Caco-2 (cell line): Measurements from ENCODE around the gene PIBF1. TPM values are rescaled to one million over a fixed set of nuclear protein-coding genes. Genes with fewer than 3 reads are reported as not detected.
"Not testable (repeated sequence)": the region's sequence is repeated elsewhere in the genome, so short reads cannot be mapped to it uniquely, and the experiment has no call there.

ENCODE experiments used
- BruUV-seq: library from RNA; stranded (reverse); fragments of 400-500 nt; replicated peaks from 2 replicates; lab custom pipeline; 2021; lab: Mats Ljungman, UMichigan
- CTCF ChIA-PET: fragments of 300-600 bp; sonication (Branson Sonifier 250); formaldehyde crosslinking; loops from one replicate; lab custom pipeline; 2022; ENCODE audit warnings: antibody characterized with exemption; lab: Charles Lee
- POLR2A ChIA-PET: fragments of 300-600 bp; sonication (Branson Sonifier 250); formaldehyde crosslinking; loops from one replicate; lab custom pipeline; 2022; ENCODE audit warnings: antibody characterized with exemption; lab: Charles Lee
- DNase-seq, 2 experiments: peaks; one replicate each; pipeline versions ENCODE4 v3.0.0 to v3.0.0-alpha.2; 2020 to 2022
- H3K27me3 ChIP-seq: replicated peaks from 2 replicates; pipeline ENCODE4 v1.6.0; 2011; ENCODE audit warnings: low read length; ENCODE audit not compliant: control insufficient read depth, insufficient read depth
- H3K36me3 ChIP-seq: 2 replicates; pipeline ENCODE4 v1.5.1; 2011; ENCODE audit warnings: low read length; ENCODE audit not compliant: control insufficient read depth, insufficient read depth
- H3K4me1 ChIP-seq: fragments of 250-450 bp; sonication (Bioruptor Pico); 2 replicates; pipeline ENCODE4 v1.5.1; 2020; ENCODE audit warnings: mild to moderate bottlenecking
- H3K4me3 ChIP-seq: 2 replicates; pipeline ENCODE4 v1.5.1; 2011; ENCODE audit warnings: low read depth, mild to moderate bottlenecking, control low read depth, low read length
- H3K9me3 ChIP-seq: fragments of 250-450 bp; sonication (Bioruptor Pico); 2 replicates; pipeline ENCODE4 v1.5.1; 2020; ENCODE audit warnings: mild to moderate bottlenecking, moderate library complexity
- H3K27ac Mint-ChIP-seq: one replicate; pipeline ENCODE4 v1.8.0; 2022; ENCODE audit warnings: mixed read lengths; ENCODE audit not compliant: unreplicated experiment
- H3K27me3 Mint-ChIP-seq: one replicate; pipeline ENCODE4 v1.8.0; 2022; ENCODE audit warnings: mixed read lengths; ENCODE audit not compliant: insufficient read depth, unreplicated experiment
- H3K36me3 Mint-ChIP-seq: one replicate; pipeline ENCODE4 v1.8.0; 2022; ENCODE audit warnings: mild to moderate bottlenecking, mixed read lengths; ENCODE audit not compliant: insufficient read depth, unreplicated experiment
- H3K4me1 Mint-ChIP-seq: one replicate; pipeline ENCODE4 v1.8.0; 2022; ENCODE audit warnings: low read depth, mixed read lengths; ENCODE audit not compliant: unreplicated experiment
- H3K4me3 Mint-ChIP-seq: one replicate; pipeline ENCODE4 v1.8.0; 2022; ENCODE audit warnings: mild to moderate bottlenecking, moderate library complexity, mixed read lengths; ENCODE audit not compliant: unreplicated experiment
- H3K9me3 Mint-ChIP-seq: one replicate; pipeline ENCODE4 v1.8.0; 2022; ENCODE audit warnings: mixed read lengths; ENCODE audit not compliant: unreplicated experiment
- intact Hi-C: fragments of 100-400 bp; cut with micrococcal nuclease; formaldehyde crosslinking; loops from one replicate; pipeline ENCODE4 v1.10.0; 2022; ENCODE audit not compliant: unreplicated experiment
- total RNA-seq: library from RNA; stranded (reverse); gene quantifications from 2 replicates; pipeline ENCODE4 v1.2.3, GENCODE V29; 2022
- TF ChIP-seq, protein P1 (sequence below), 2 experiments: fragments of 200-600 bp in 1 of 2; IDR thresholded peaks; 1 replicate in 1 of 2; 2 replicates in 1 of 2; pipeline versions ENCODE4 v1.5.1 to v1.8.0; 2011 to 2022; ENCODE audit warnings: antibody characterized with exemption in 1 of 2, control low read depth in 1 of 2, inconsistent platforms in 1 of 2, low read depth in 1 of 2, low read length in 1 of 2, mild to moderate bottlenecking in 1 of 2, moderate library complexity in 1 of 2; ENCODE audit not compliant: insufficient read depth in 1 of 2, severe bottlenecking in 1 of 2, unreplicated experiment in 1 of 2

The PIBF1 gene
- total RNA-seq, 1 experiment from 2014 or later = 13.4 TPM

DNA sequence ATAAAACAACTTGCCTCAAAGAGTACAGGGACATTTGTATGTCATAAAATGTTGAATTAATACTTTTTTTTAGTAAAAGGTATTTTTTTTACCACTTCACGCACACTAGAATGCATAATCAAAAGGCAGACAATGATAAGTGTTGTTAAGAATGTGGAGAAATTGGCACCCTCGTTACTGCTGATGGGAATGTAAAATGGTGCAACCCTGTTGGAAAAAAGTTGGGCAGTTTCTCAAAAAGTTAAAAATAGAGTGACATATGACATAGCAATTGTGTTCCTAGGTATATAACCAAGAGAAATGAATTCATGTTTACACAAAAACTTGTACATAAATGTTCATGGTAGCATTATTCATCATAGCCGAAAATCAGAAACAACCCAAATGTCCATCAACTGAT is 109.5 kb downstream of the PIBF1 start:
- Mint-ChIP-seq H3K9me3 (peaks cover 6% of the 10 kb centered on the region), H3K4me3 (no peak overlapping the region), H3K4me1 (no peaks in the 10 kb centered on the region), H3K27ac (no peak overlapping the region), H3K27me3 (no peaks in the 10 kb centered on the region), H3K36me3 (peaks cover 7% of the 10 kb centered on the region)
- TF ChIP-seq, protein P1, sequence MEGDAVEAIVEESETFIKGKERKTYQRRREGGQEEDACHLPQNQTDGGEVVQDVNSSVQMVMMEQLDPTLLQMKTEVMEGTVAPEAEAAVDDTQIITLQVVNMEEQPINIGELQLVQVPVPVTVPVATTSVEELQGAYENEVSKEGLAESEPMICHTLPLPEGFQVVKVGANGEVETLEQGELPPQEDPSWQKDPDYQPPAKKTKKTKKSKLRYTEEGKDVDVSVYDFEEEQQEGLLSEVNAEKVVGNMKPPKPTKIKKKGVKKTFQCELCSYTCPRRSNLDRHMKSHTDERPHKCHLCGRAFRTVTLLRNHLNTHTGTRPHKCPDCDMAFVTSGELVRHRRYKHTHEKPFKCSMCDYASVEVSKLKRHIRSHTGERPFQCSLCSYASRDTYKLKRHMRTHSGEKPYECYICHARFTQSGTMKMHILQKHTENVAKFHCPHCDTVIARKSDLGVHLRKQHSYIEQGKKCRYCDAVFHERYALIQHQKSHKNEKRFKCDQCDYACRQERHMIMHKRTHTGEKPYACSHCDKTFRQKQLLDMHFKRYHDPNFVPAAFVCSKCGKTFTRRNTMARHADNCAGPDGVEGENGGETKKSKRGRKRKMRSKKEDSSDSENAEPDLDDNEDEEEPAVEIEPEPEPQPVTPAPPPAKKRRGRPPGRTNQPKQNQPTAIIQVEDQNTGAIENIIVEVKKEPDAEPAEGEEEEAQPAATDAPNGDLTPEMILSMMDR (IDR thresholded peaks at IDR 0.05; ENCODE audit: insufficient read depth in 1 of 2, low read depth in 1 of 2, low read length in 1 of 2, severe bottlenecking in 1 of 2, unreplicated experiment in 1 of 2) = no peak
- no peak overlapping the region for H3K4me3 ChIP-seq
- H3K36me3 ChIP-seq = peaks cover 2% of the 10 kb centered on the region; the same call in 1 of the 2 replicates
- no peaks in the 10 kb centered on the region for H3K9me3 ChIP-seq
- no peaks in the 10 kb centered on the region for H3K27me3 ChIP-seq
- DNase-seq = no peak
- BruUV-seq = no TSS peak
- ChIA-PET CTCF (no interaction called here), POLR2A (no interaction called here)
- intact Hi-C loops = no loop called here
- no peaks in the 10 kb centered on the region for H3K4me1 ChIP-seq

DNA sequence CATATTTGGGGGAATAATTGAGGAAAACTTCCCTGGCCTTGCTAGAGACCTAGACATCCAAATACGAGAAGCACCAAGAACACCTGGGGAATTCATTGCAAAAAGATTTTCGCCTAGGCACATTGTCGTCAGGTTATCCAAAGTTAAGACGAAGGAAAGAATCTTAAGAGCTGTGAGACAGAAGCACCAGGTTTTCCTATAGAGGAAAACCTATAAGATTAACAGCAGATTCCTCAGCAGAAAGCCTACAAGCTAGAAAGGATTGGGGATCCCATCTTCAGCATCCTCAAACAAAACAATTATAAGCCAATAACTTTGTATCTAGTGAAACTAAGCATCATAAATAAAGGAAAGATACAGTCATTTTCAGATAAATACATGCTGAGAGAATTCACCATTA is 114.9 kb downstream of the PIBF1 start:
- no peak overlapping the region for H3K4me3 ChIP-seq
- POLR2A ChIA-PET = no interaction called here
- Mint-ChIP-seq H3K4me3 (no peak overlapping the region), H3K36me3 (peaks cover 27% of the 10 kb centered on the region), H3K9me3 (peaks cover 42% of the 10 kb centered on the region), H3K27me3 (no peaks in the 10 kb centered on the region), H3K4me1 (no peaks in the 10 kb centered on the region), H3K27ac (no peak overlapping the region)
- intact Hi-C loops = no loop called here
- TF ChIP-seq, protein P1 (IDR thresholded peaks at IDR 0.05; ENCODE audit: insufficient read depth in 1 of 2, low read depth in 1 of 2, low read length in 1 of 2, severe bottlenecking in 1 of 2, unreplicated experiment in 1 of 2) = no peak
- DNase-seq = no peak
- peaks cover 2% of the 10 kb centered on the region; the same call in 1 of the 2 replicates for H3K36me3 ChIP-seq
- H3K9me3 ChIP-seq = no peaks in the 10 kb centered on the region
- CTCF ChIA-PET = no interaction called here
- no TSS peak for BruUV-seq
- no peaks in the 10 kb centered on the region for H3K27me3 ChIP-seq
- H3K4me1 ChIP-seq = no peaks in the 10 kb centered on the region

DNA sequence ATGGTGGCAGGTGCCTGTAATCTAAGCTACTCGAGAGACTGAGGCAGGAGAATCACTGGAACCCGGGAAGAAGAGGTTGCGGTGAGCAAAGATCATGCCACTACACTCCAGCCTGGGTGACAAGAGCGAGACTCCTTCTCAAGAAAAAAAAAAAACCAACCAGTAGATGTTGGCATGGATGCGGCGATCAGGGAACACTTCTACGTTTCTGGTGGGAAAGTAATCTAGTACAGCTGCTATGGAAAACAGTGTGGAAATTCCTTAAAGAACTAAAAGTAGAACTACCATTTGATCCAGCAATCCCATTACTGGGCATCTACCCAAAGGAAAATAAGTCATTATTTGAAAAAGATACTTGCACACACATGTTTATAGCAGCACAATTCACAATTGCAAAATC is 119.6 kb downstream of the PIBF1 start:
- POLR2A ChIA-PET, H3K4me3 ChIP-seq, H3K27me3 ChIP-seq, H3K27me3 Mint-ChIP-seq, intact Hi-C loops, H3K4me1 ChIP-seq, H3K36me3 ChIP-seq, H3K4me1 Mint-ChIP-seq, BruUV-seq, DNase-seq, H3K9me3 ChIP-seq, H3K27ac Mint-ChIP-seq, CTCF ChIA-PET, H3K4me3 Mint-ChIP-seq: not testable (repeated sequence)
- Mint-ChIP-seq H3K36me3 (peaks cover 18% of the 10 kb centered on the region), H3K9me3 (peaks cover 35% of the 10 kb centered on the region)

DNA sequence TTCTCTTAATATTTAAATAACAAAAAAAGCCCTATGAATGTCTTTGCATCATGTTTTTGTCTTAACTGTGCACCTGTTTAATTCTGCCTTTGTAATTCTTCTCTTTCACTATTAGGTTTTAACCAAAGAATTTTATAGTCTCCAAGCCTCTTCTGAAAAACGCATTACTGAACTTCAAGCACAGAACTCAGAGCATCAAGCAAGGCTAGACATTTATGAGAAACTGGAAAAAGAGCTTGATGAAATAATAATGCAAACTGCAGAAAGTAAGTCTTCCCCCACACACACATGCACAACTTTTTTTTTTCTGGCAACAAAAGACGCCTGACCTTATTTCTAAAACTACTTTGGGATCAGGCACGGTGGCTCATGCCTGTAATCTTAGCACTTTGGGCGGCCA is 126.5 kb downstream of the PIBF1 start:
- no TSS peak for BruUV-seq
- H3K4me3 ChIP-seq = no peak overlapping the region
- no peaks in the 10 kb centered on the region for H3K4me1 ChIP-seq
- Mint-ChIP-seq H3K9me3 (no peaks in the 10 kb centered on the region), H3K36me3 (peaks cover 24% of the 10 kb centered on the region), H3K4me3 (no peak overlapping the region), H3K27ac (no peak overlapping the region), H3K27me3 (no peaks in the 10 kb centered on the region), H3K4me1 (no peaks in the 10 kb centered on the region)
- H3K36me3 ChIP-seq = no peaks in the 10 kb centered on the region
- ChIA-PET POLR2A (no interaction called here), CTCF (no interaction called here)
- no peak for DNase-seq
- intact Hi-C loops = no loop called here
- TF ChIP-seq, protein P1 (IDR thresholded peaks at IDR 0.05; ENCODE audit: insufficient read depth in 1 of 2, low read depth in 1 of 2, low read length in 1 of 2, severe bottlenecking in 1 of 2, unreplicated experiment in 1 of 2) = no peak
- no peaks in the 10 kb centered on the region for H3K9me3 ChIP-seq
- no peaks in the 10 kb centered on the region for H3K27me3 ChIP-seq
